Inflammatory macrophage treated with lipopolysaccharide for 1 hour (primary cell): ENCODE data around the gene IL12B.
"Not testable (repeated sequence)": the region's sequence is repeated elsewhere in the genome, so short reads cannot be mapped to it uniquely, and the experiment has no call there.

Experiments used
- DNase-seq, 2 donors: peaks; one replicate each; pipeline ENCODE4 v3.0.0-alpha.2; 2020 to 2022

IL12B gene

GRCh38 chr5:159290741-159291140 is 39.5 kb downstream of the IL12B start:
- DNase-seq: no peak

- DNase-seq: peak; percentile 47 to 86
These were observed 43.8 kb downstream of the IL12B start for GRCh38 chr5:159286420-159287035.

DNA sequence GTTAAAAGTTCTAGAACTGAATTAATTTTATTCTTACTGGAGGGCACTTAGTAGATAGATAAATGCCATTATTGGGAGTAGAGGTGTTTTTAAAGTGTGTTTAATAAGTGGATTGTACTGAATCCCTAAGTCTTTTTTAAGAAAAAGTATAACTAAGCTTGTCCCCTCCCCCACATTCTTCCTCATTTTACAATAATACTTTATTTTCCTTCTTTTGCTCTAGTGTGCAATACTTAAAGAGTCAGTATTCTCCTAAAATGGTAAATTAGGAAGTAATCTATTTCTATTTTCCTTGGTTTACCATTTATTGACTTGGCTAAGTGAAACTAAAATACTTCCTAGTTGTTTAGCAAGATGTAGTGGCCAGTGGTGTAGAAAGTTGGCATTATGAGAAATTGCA is 55.6 kb downstream of the IL12B start:
- peak; percentile 22 to 54 for DNase-seq

- no peak for DNase-seq
These were observed 56.4 kb downstream of the IL12B start for GRCh38 chr5:159273923-159274322.

GRCh38 chr5:159269723-159270122 is 60.6 kb downstream of the IL12B start:
- DNase-seq: no peak

GRCh38 chr5:159266764-159267163 is 63.5 kb downstream of the IL12B start:
- DNase-seq: not testable (repeated sequence)
